Heart left ventricle (tissue), 16 donors: ENCODE measurements around the gene CCSER1. TPM values are rescaled to one million over a fixed set of nuclear protein-coding genes. Genes with fewer than 3 reads are reported as not detected.
"Not testable (repeated sequence)": the region's sequence is repeated elsewhere in the genome, so short reads cannot be mapped to it uniquely, and the experiment has no call there.

ENCODE experiments used
- ATAC-seq, 4 donors: fragments of 200-7000 bp; cut with Tn5 transposase; one replicate each; pipeline ENCODE4 v1.9.1; 2020 to 2022; ENCODE audit warnings: moderate library complexity in 4 of 4, mild to moderate bottlenecking in 3 of 4, moderate number of reproducible peaks in 1 of 4
- DNase-seq, 5 donors: peaks; one replicate each; pipeline ENCODE4 v3.0.0-alpha.2; 2020
- H3K27ac ChIP-seq, 12 donors: fragments of 200-600 bp; sonication (generic) in 4 of 12; one replicate each; pipeline versions ENCODE4 v1.5.0 to v1.8.0; 2016 to 2022; ENCODE audit warnings: mild to moderate bottlenecking in 2 of 12
- H3K27me3 ChIP-seq, 9 donors: fragments of 200-600 bp; sonication (generic) in 2 of 9; one replicate each; pipeline versions ENCODE4 v1.5.1 to v1.8.0; 2016 to 2022; ENCODE audit warnings: mild to moderate bottlenecking in 3 of 9
- H3K36me3 ChIP-seq, 9 donors: fragments of 200-600 bp; sonication (generic) in 2 of 9; one replicate each; pipeline versions ENCODE4 v1.5.0 to v1.8.0; 2018 to 2022; ENCODE audit warnings: mild to moderate bottlenecking in 2 of 9
- H3K4me1 ChIP-seq, 12 donors: fragments of 200-600 bp; sonication (generic) in 4 of 12; one replicate each; pipeline versions ENCODE4 v1.5.0 to v1.8.0; 2016 to 2022; ENCODE audit warnings: mild to moderate bottlenecking in 3 of 12
- H3K4me3 ChIP-seq, 12 donors: fragments of 200-600 bp; sonication (generic) in 4 of 12; one replicate each; pipeline versions ENCODE4 v1.5.0 to v1.8.0; 2017 to 2022; ENCODE audit warnings: mild to moderate bottlenecking in 9 of 12, moderate library complexity in 4 of 12
- H3K9me3 ChIP-seq, 12 donors: fragments of 200-600 bp; sonication (generic) in 4 of 12; one replicate each; pipeline versions ENCODE4 v1.5.0 to v1.8.0; 2016 to 2022; ENCODE audit warnings: mild to moderate bottlenecking in 1 of 12
- POLR2A ChIP-seq, 2 donors: fragments of 450-650 bp; IDR thresholded peaks; one replicate each; pipeline ENCODE4 v1.6.1; 2017; ENCODE audit warnings: antibody characterized with exemption in 2 of 2, mild to moderate bottlenecking in 2 of 2, moderate library complexity in 2 of 2
- WGBS, 4 donors: extraction: QIAGEN DNeasy Blood & Tissue Kit in 2 of 4; methylation state at CpG; one replicate each; pipeline versions ENCODE4 v1.1.5 to v1.1.7; 2013 to 2018; 5-methylcytosine and 5-hydroxymethylcytosine counted together
- intact Hi-C, 10 donors: fragments of 100-400 bp; cut with DNase I; formaldehyde crosslinking; loops; one replicate each; pipeline versions ENCODE4 v1.11.1 to v1.14.2; 2022
- polyA plus RNA-seq, 2 donors: library from polyadenylated mRNA; stranded (reverse); fragments of 200-250 nt; gene quantifications; one replicate each; pipeline ENCODE4 v1.2.3, GENCODE V29; 2013
- total RNA-seq, 9 donors: library from RNA; depleted of rRNA in 2 of 9; stranded (reverse); fragments of >200 nt in 2 of 9; fragmentation: NEBNext Ultra II Directional in 3 of 9; extraction: Animal tissue kit (Norgen Biotek cat#: 25700) in 3 of 9; gene quantifications; one replicate each; pipeline versions ENCODE4 v1.1.0 to v1.2.4, GENCODE V29; 2016 to 2023
- TF ChIP-seq, protein P1 (sequence below), 12 donors: fragments of 200-600 bp; sonication (generic) in 4 of 12; IDR thresholded peaks; one replicate each; pipeline versions ENCODE4 v1.5.0 to v1.8.0; 2018 to 2022; ENCODE audit warnings: antibody characterized with exemption in 12 of 12, mild to moderate bottlenecking in 5 of 12
- donor health status: ischemic (EF 13 %, LVEDD 7.1; RV severe dilation, severe dysfunction).
- donor health status: healthy with polysubstance abuse.
- donor health status: DM: no; HTN: yes; CAD: no.
- donor health status: DM: no; HTN: no; CAD: no.
- donor health status: ischemic (EF 25% LVEDD 6.9; RV normal size, moderate dysfunction).
- donor health status: ischemic (EF 25% LVEDD 5.7; RV mildly dilated, moderate dysfunction).
- donor health status: healthy.
- donor health status: DM: yes; HTN: yes; CAD: no.
- donor health status: ischemic (EF 35%, LVEDD 5.7; RV mildly dilated, moderate dysfunction).
- donor health status: nonischemic (EF 11% LVEDD 7.7; RV severe dilation, severe dysfunction).
- donor health status: DM: yes; HTN: yes; CAD: no.
- donor health status: PGD.
- donor health status: ischemic (EF 29% LVEDD 5.4; RV normal size, mild dysfunction).
- donor health status: nonischemic (EF 23%, LVEDD 6.1; RV moderate dilation, normal function).

The CCSER1 gene
- total and polyA plus RNA-seq, 11 donors = 2.5 to 15.8 (median 12.2) TPM

- intact Hi-C loops = no loop called here
- Histone ChIP-seq H3K36me3 (no peaks in the 10 kb centered on the region), H3K4me3 (no peak overlapping the region), H3K9me3 (no peaks in the 10 kb centered on the region), H3K27ac (no peak overlapping the region), H3K4me1 (no peaks in the 10 kb centered on the region), H3K27me3 (no peaks in the 10 kb centered on the region)
- DNase-seq = no peak
- TF ChIP-seq POLR2A (IDR thresholded peaks at IDR 0.05) = no peak
- TF ChIP-seq, protein P1, sequence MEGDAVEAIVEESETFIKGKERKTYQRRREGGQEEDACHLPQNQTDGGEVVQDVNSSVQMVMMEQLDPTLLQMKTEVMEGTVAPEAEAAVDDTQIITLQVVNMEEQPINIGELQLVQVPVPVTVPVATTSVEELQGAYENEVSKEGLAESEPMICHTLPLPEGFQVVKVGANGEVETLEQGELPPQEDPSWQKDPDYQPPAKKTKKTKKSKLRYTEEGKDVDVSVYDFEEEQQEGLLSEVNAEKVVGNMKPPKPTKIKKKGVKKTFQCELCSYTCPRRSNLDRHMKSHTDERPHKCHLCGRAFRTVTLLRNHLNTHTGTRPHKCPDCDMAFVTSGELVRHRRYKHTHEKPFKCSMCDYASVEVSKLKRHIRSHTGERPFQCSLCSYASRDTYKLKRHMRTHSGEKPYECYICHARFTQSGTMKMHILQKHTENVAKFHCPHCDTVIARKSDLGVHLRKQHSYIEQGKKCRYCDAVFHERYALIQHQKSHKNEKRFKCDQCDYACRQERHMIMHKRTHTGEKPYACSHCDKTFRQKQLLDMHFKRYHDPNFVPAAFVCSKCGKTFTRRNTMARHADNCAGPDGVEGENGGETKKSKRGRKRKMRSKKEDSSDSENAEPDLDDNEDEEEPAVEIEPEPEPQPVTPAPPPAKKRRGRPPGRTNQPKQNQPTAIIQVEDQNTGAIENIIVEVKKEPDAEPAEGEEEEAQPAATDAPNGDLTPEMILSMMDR (IDR thresholded peaks at IDR 0.05) = no peak
- no peak for ATAC-seq
- WGBS, 4 donors = 65 to 77% (median 72%) methylated on average over 2 of the region's 2 CpGs
These were observed 762.0 kb downstream of the CCSER1 start for GRCh38 chr4:90889171-90889570.

DNA sequence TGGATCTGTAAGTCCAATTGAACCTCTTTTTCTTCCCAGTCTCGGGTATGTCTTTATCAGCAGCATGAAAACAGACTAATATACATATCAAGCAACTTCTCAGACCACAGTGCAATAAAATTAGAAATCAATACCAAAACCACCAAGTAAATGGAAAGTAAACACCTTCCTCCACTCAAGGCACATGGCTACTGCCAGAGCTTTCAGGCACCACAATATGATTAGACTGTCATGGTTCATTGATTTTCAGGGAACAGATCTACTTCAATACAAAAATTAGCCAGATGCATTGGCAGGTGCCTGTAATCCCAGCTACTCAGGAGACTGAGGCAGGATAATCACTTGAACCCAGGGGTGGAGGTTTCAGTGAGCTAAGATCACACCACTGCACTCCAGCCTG is 776.2 kb downstream of the CCSER1 start:
- intact Hi-C loops, ATAC-seq, H3K27ac ChIP-seq, DNase-seq, H3K4me3 ChIP-seq, H3K27me3 ChIP-seq, H3K36me3 ChIP-seq, H3K4me1 ChIP-seq: not testable (repeated sequence)
- WGBS, 4 donors = 75 to 80% (median 77%) methylated on average over 1 of the region's 1 CpG
- H3K9me3 ChIP-seq = peaks cover 0 to 27% (median 8%) of the 10 kb centered on the region in 12 donors

DNA sequence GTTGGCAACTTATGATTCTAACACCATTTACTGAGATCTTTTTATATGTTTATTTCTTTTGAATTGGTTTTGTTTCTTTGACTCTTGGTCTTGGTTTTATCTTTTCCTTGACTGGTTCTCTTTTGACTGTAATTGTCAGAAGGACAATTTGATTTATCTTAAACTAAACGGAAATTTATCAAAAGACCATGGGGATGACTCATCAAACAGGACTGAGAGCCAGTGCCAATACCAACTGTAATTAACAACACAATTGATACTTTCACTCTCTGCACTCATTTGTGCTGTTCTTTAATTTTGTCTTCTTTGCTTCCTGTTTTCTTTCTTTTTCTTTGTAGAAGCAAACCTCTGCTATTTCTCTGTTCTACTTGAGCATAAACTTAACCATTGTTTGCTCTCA is 776.8 kb downstream of the CCSER1 start:
- Histone ChIP-seq H3K27me3 (no peaks in the 10 kb centered on the region), H3K4me3 (no peak overlapping the region), H3K4me1 (no peaks in the 10 kb centered on the region), H3K27ac (no peak overlapping the region), H3K9me3 (peaks cover 0 to 27% (median 8%) of the 10 kb centered on the region in 12 donors), H3K36me3 (no peaks in the 10 kb centered on the region)
- WGBS, 4 donors = 24 to 39% (median 33%) methylated on average over 1 of the region's 1 CpG
- no peak for DNase-seq
- intact Hi-C loops = no loop called here
- TF ChIP-seq, protein P1 (IDR thresholded peaks at IDR 0.05) = no peak
- TF ChIP-seq POLR2A (IDR thresholded peaks at IDR 0.05) = no peak
- ATAC-seq = no peak

GRCh38 chr4:90906239-90906638 is 779.0 kb downstream of the CCSER1 start:
- intact Hi-C loops = no loop called here
- WGBS, 4 donors = 48 to 71% (median 62%) methylated on average over 3 of the region's 3 CpGs
- H3K4me3 ChIP-seq = no peak overlapping the region
- DNase-seq (no peak), ATAC-seq (no peak)
- H3K36me3 ChIP-seq = no peaks in the 10 kb centered on the region
- H3K27ac ChIP-seq = no peak overlapping the region
- no peak for TF ChIP-seq POLR2A (IDR thresholded peaks at IDR 0.05)
- TF ChIP-seq, protein P1 (IDR thresholded peaks at IDR 0.05) = no peak
- H3K27me3 ChIP-seq = no peaks in the 10 kb centered on the region
- peaks cover 0 to 19% (median 8%) of the 10 kb centered on the region in 12 donors for H3K9me3 ChIP-seq
- H3K4me1 ChIP-seq = no peaks in the 10 kb centered on the region

DNA sequence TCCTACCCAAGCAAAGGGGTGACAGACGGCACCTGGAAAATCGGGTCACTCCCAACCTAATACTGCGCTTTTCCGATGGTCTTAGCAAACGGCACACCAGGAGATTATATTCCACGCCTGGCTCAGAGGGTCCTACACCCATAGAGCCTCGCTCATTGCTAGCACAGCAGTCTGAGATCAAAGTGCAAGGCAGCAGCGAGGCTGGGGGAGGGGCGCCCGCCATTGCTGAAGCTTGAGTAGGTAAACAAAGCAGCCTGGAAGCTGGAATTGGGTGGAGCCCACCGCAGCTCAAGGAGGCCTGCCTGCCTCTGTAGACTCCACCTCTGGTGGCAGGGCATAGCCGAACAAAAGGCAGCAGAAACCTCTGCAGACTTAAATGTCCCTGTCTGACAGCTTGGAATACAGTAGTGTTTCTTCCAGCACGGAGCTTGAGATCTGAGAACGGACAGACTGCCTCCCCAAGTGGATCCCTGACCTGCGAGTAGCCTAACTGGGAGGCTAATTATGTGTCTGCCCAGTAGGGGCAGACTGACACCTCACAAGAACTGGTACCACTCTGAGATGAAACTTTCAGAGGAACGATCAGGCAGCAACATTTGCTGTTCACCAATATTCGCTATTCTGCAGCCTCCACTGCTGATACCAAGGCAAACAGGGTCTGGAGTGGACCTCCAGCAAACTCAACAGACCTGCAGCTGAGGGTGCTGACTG is 784.7 kb downstream of the CCSER1 start:
- intact Hi-C loops, ATAC-seq, H3K36me3 ChIP-seq, H3K9me3 ChIP-seq, DNase-seq, H3K4me3 ChIP-seq, H3K27ac ChIP-seq, H3K27me3 ChIP-seq, H3K4me1 ChIP-seq: not testable (repeated sequence)
- WGBS, 4 donors = 86 to 92% (median 89%) methylated on average over 16 to 17 of the region's 17 CpGs
